GM18951 (cell line): Measurements from ENCODE around the gene EDA.

Experiments
- POLR2A ChIP-seq: IDR thresholded peaks from 4 replicates; pipeline ENCODE4 v1.6.1; 2011; ENCODE audit warnings: mild to moderate bottlenecking; ENCODE audit not compliant: insufficient read length, insufficient read depth; ENCODE audit errors: extremely low read depth
- in situ Hi-C: fragments of 300-500 bp; cut with MboI; formaldehyde crosslinking; loops from one replicate; pipeline ENCODE4 v1.12.0; 2022; ENCODE audit warnings: low sequenced_read_pairs, mixed read lengths, inconsistent platforms; ENCODE audit not compliant: unreplicated experiment

Gene EDA

GRCh38 chrX:70038951-70039350 is 423.0 kb downstream of the EDA start:
- TF ChIP-seq POLR2A = no peak
- in situ Hi-C loops = no loop called here

GRCh38 chrX:70039758-70040157 is 423.8 kb downstream of the EDA start:
- no peak for TF ChIP-seq POLR2A
- in situ Hi-C loops = no loop called here

- in situ Hi-C loops = no loop called here
- no peak for TF ChIP-seq POLR2A
Measured at GRCh38 chrX:70041993-70042392, 426.1 kb downstream of the EDA start.

GRCh38 chrX:70042399-70043371 is 426.8 kb downstream of the EDA start:
- in situ Hi-C loops = no loop called here
- TF ChIP-seq POLR2A = no peak

- in situ Hi-C loops = no loop called here
- TF ChIP-seq POLR2A = no peak
Measured at GRCh38 chrX:70043685-70044084, 427.8 kb downstream of the EDA start.

- in situ Hi-C loops = no loop called here
Measured at GRCh38 chrX:70044541-70045245, 428.8 kb downstream of the EDA start.

GRCh38 chrX:70046978-70047377 is 431.1 kb downstream of the EDA start:
- in situ Hi-C loops = no loop called here
- no peak for TF ChIP-seq POLR2A

More at GRCh38 chrX:70044541-70045245, 428.8 kb downstream of the EDA start:
- TF ChIP-seq POLR2A = no peak

GRCh38 chrX:70049406-70049805 is 433.5 kb downstream of the EDA start:
- in situ Hi-C loops = no loop called here
- no peak for TF ChIP-seq POLR2A

GRCh38 chrX:70049925-70050324 is 434.0 kb downstream of the EDA start, which contains the start of gene AWAT2:
Gene AWAT2 (minus strand): TSS chrX:70049938. CDS start chrX:70049932, 6 bp downstream.
- TF ChIP-seq POLR2A = no peak
- in situ Hi-C loops = no loop called here

GRCh38 chrX:70052895-70053615 is 437.1 kb downstream of the EDA start:
- TF ChIP-seq POLR2A = no peak
- in situ Hi-C loops = no loop called here

GRCh38 chrX:70054391-70054790 is 438.5 kb downstream of the EDA start:
- in situ Hi-C loops = no loop called here
- TF ChIP-seq POLR2A = no peak

GRCh38 chrX:70062076-70062475 is 446.2 kb downstream of the EDA start, which contains the start of gene OTUD6A:
Gene OTUD6A (plus strand): TSS chrX:70062457. CDS start chrX:70062525, 68 bp downstream.
- no peak for TF ChIP-seq POLR2A
- in situ Hi-C loops = no loop called here
